ACC112 (cell line): ENCODE measurements around the gene RAET1L.
A peak's percentile ranks its signal among the peaks of the same experiment; 100 is the strongest.
"Not testable (repeated sequence)": the region's sequence is repeated elsewhere in the genome, so short reads cannot be mapped to it uniquely, and the experiment has no call there.

Source experiments
- H2AFZ ChIP-seq: fragments of 200-600 bp; sonication (generic); one replicate; pipeline ENCODE4 v1.6.0; 2017; ENCODE audit warnings: antibody characterized with exemption, low read length; ENCODE audit not compliant: unreplicated experiment
- H3K27ac ChIP-seq: fragments of 200-600 bp; sonication (generic); 2 replicates; pipeline ENCODE4 v1.5.1; 2014; ENCODE audit warnings: low read depth, mild to moderate bottlenecking, antibody characterized with exemption, low read length, moderate library complexity
- H3K27me3 ChIP-seq: fragments of 200-600 bp; sonication (generic); 2 replicates; pipeline ENCODE4 v1.6.1; 2014; ENCODE audit warnings: mild to moderate bottlenecking, antibody characterized with exemption, low read length, moderate library complexity, mixed read lengths; ENCODE audit not compliant: insufficient read depth
- H3K36me3 ChIP-seq: fragments of 200-600 bp; sonication (generic); 2 replicates; pipeline ENCODE4 v1.6.1; 2016; ENCODE audit warnings: mild to moderate bottlenecking, antibody characterized with exemption, low read length, moderate library complexity, mixed read lengths; ENCODE audit not compliant: insufficient read depth
- H3K4me1 ChIP-seq: fragments of 200-600 bp; sonication (generic); one replicate; pipeline ENCODE4 v1.6.1; 2016; ENCODE audit warnings: low read length, mixed read lengths; ENCODE audit not compliant: insufficient read depth, unreplicated experiment, control insufficient read depth
- H3K4me3 ChIP-seq: fragments of 200-600 bp; sonication (generic); 2 replicates; pipeline ENCODE4 v1.5.1; 2014; ENCODE audit warnings: mild to moderate bottlenecking, low read depth, low read length
- H3K79me2 ChIP-seq: fragments of 200-600 bp; sonication (generic); one replicate; pipeline ENCODE4 v1.6.0; 2016; ENCODE audit warnings: low read length; ENCODE audit not compliant: control insufficient read depth, unreplicated experiment, insufficient read depth

Gene RAET1L

DNA sequence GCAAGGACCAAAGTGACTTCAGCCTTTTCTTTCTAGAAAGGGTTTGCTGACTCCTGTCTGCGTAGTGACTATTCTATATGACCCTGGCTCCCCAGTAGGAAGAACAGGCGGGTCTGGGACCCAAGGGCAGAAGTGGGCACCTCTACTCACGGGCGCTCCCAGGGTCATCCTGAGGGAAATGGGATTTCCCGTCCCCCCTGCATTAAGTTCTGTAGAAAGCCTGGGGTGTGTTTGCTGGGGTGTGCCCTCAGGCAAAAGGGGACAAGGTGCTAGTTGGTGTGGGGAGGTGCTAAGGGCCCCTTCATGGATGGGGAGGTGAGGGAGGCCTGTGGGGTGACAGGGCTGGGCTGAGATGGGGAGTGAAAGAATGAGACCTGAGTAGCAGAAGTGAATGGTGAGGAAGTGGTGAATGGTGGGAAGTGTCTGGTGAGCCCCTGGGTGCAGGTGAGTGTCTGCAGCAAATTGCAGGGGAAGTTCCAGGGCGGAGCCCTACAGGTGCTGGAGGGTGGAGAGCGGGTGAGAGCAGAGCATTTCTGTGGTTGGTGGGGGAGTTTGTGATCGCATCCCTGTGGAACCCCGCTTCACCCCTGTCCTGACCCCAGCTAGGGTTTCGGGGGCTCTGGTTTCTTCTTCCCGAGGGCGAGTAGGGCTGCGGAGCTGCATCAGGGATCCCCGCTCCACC is 21.1 kb downstream of the RAET1L start:
- Histone ChIP-seq H3K4me1 (peaks cover 5% of the 10 kb centered on the region), H3K36me3 (no peaks in the 10 kb centered on the region), H3K4me3 (peak overlapping the region; percentile 82), H3K27ac (no peak overlapping the region), H3K27me3 (no peaks in the 10 kb centered on the region; the same call in none of the 2 replicates), H2AFZ (no peak overlapping the region), H3K79me2 (no peaks in the 10 kb centered on the region)

DNA sequence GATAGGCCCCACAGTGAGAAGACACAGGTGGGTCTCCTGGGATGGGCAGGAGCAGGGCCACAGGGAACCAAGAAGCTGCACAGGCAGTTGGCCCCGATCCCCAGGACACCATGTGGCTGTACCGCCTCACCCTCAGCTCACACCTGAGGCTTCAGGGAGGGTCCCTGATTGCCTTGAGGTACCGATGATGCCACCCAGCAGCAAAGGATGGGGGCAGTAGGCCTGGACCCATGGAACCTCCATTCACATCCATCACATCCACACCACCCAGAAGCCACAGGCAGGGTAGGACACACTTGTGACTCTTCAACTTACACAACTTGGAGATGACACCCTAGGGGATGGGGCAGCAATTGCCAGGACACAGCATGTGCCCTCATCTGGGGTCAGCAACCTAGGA is 21.7 kb downstream of the RAET1L start:
- not testable (repeated sequence) for H3K4me1 ChIP-seq, H2AFZ ChIP-seq, H3K79me2 ChIP-seq, H3K27ac ChIP-seq, H3K4me3 ChIP-seq, H3K36me3 ChIP-seq, H3K27me3 ChIP-seq

DNA sequence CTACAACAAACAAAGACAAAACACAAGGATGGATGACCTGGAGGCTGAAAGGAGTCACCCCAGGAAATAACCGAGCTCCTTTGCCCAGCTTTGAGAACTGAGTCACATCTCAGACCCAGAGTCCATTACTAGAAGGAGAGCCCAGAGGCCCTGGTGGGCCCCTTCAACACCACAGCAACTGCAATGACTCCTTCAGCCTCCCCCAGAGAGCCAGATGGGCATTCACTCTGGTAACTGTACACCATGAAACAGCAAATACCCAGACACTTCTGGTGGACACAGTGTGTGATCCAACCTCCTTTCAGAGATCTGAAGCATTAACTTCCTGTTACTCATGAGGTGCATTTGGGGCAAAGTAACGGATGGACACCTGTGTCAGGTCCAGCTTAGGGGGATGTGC is 22.6 kb downstream of the RAET1L start:
- Histone ChIP-seq H3K79me2 (no peaks in the 10 kb centered on the region), H3K4me3 (no peak overlapping the region), H3K4me1 (peaks cover 5% of the 10 kb centered on the region), H3K36me3 (no peaks in the 10 kb centered on the region), H3K27ac (no peak overlapping the region), H3K27me3 (peaks cover 1% of the 10 kb centered on the region), H2AFZ (no peak overlapping the region)

DNA sequence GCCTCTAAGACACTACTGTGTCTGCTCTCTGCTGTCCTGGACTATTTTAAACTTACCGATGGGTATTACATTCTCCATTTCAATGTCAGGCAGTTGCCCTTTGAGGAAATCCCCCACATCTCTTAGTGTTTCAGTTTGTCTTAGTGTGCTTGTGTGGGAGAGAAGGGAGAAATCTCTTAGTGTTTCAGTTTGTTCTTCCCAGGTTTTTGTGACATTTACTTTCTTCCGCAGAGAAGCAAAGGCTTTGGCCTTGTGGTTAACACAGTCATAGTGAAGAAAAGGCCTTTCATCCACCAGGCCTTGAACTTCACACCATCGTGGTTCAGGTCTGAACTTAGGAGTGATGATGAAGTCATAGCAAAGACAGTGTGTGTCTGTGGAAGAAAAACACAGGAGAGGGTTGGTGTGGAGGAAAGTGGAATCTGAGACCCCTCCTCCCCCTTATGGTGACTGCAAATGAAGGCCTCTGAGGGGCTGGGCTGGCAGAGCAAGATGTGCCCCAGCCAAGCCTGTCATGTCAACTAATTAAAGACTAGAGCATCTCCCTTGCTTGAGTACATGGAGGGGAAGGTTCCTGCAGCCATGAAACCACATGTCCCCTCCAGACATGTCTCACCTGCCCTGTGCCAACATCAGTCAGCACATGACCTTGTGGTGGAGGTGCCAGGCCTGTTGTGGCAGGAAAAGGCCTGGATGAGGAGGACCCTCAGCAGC is 23.9 kb downstream of the RAET1L start:
- Histone ChIP-seq H3K36me3 (no peaks in the 10 kb centered on the region), H3K27ac (no peak overlapping the region), H2AFZ (no peak overlapping the region), H3K4me1 (peaks cover 5% of the 10 kb centered on the region), H3K79me2 (no peaks in the 10 kb centered on the region), H3K27me3 (peaks cover 14% of the 10 kb centered on the region), H3K4me3 (no peak overlapping the region)

DNA sequence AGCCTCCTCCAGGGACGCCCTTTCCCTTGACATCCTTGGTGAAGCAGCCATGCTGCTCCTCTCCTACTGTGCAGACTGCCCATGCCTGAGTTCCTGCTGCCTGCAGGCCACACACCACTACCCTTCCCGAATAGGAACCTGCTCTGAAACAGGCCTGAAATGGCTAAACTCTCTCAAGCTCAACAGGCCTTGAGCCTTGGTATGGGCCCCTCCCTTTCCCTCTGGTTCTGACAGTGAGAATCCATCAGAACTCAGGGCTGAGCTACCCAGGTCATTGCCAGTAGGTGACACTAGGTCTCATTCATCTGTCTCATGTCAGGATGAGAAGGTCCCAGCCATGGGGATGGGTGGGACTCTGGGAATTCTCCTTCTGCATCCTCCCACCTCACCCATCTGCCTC is 25.7 kb downstream of the RAET1L start:
- peaks cover 32% of the 10 kb centered on the region for H3K27me3 ChIP-seq
- no peaks in the 10 kb centered on the region for H3K4me1 ChIP-seq
- no peaks in the 10 kb centered on the region for H3K79me2 ChIP-seq
- H2AFZ ChIP-seq: no peak overlapping the region
- H3K4me3 ChIP-seq: no peak overlapping the region
- H3K36me3 ChIP-seq: no peaks in the 10 kb centered on the region
- no peak overlapping the region for H3K27ac ChIP-seq

DNA sequence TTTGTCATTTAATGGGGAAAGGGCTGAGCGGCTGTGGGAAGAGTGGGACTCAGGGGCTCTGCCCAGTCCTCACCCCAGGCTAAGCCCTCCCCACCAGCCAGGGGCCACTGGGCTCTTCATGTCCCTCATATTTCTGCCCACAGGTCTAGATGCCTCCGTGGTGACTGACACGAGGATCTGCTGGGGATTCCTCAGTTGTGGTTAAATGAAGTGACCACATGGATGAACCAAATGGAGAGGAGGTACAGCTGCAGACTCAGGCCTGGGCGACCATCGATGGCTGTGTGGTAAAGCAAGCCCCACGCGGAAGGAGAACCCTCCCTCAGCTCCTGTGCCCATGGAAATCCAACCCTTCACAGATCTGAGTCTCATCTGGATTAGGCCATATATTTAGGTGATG is 29.4 kb downstream of the RAET1L start:
- no peak overlapping the region for H3K4me3 ChIP-seq
- H3K4me1 ChIP-seq: no peaks in the 10 kb centered on the region
- H3K27ac ChIP-seq: no peak overlapping the region
- H3K27me3 ChIP-seq: peaks cover 67% of the 10 kb centered on the region
- no peak overlapping the region for H2AFZ ChIP-seq
- H3K36me3 ChIP-seq: no peaks in the 10 kb centered on the region
- H3K79me2 ChIP-seq: no peaks in the 10 kb centered on the region

DNA sequence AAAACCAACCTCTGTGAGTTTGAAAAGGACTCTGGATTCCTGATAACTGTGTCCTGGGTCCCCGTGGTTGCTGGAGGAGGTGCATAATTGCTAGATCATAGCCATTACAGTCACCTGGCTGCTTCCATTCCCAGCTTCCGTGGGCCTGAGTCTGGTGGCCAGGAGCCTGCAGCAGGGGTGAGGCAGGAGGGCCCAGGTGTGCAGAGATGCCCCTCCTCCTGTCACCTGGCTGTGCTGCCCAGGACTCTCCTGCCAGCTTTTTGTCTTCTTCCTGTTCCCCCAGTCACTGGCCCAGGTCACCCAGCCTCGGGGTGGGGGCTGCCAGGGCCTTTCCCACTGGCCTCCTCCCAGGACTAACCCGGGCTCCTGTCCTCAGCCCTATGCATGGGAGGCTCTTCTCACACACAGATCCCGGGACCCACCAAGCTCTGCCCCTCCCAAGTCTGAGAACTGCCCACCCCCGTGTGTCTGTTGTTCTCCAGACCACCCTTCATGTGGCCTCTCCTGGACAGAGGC is 30.0 kb downstream of the RAET1L start:
- Histone ChIP-seq H3K4me1 (peaks cover 4% of the 10 kb centered on the region), H3K27me3 (peaks cover 74% of the 10 kb centered on the region), H3K79me2 (no peaks in the 10 kb centered on the region), H3K36me3 (no peaks in the 10 kb centered on the region), H2AFZ (no peak overlapping the region), H3K4me3 (no peak overlapping the region), H3K27ac (no peak overlapping the region)

DNA sequence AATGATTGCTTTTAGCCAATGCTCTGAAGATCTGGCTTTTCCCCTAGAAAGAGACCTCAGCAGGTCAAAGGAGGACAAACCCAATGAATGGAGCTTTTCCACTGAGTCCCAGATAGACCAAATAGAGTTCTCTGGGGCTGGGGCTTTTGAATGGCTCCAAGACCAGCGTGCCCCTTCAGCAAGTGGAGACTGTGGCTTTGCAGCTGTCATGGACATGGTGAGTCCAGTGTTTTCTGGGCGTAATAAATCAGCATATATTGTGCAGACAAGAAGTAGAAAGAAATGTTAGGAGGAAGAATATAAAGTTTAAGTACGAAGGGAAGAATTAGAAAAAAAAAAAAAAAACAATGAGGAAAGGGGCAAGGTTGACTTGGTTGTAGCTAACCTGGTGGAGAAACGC is 33.5 kb downstream of the RAET1L start:
- Histone ChIP-seq H3K4me3 (no peak overlapping the region), H3K79me2 (no peaks in the 10 kb centered on the region), H3K27ac (no peak overlapping the region), H3K27me3 (peaks cover 99% of the 10 kb centered on the region), H2AFZ (no peak overlapping the region), H3K4me1 (peaks cover 4% of the 10 kb centered on the region), H3K36me3 (no peaks in the 10 kb centered on the region)

DNA sequence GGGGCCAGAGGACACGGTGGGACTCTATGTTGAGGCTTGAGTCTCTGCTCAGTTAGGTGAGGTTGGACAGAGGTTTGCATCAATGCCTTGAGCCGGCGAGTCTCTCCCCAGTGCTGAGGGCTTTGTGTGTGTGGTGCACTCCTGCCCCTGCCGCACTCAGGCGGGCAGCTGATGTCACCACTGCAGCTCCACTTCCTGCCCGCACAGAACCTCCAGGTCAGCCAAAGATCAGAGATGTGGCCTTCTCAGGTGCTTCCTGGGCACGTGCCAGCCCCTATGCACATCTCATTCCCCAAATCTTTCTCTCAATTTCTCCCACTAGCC is 33.9 kb downstream of the RAET1L start:
- H3K4me3 ChIP-seq, H3K79me2 ChIP-seq, H3K4me1 ChIP-seq, H3K36me3 ChIP-seq, H3K27ac ChIP-seq, H2AFZ ChIP-seq: not testable (repeated sequence)
- peaks cover 99% of the 10 kb centered on the region for H3K27me3 ChIP-seq

DNA sequence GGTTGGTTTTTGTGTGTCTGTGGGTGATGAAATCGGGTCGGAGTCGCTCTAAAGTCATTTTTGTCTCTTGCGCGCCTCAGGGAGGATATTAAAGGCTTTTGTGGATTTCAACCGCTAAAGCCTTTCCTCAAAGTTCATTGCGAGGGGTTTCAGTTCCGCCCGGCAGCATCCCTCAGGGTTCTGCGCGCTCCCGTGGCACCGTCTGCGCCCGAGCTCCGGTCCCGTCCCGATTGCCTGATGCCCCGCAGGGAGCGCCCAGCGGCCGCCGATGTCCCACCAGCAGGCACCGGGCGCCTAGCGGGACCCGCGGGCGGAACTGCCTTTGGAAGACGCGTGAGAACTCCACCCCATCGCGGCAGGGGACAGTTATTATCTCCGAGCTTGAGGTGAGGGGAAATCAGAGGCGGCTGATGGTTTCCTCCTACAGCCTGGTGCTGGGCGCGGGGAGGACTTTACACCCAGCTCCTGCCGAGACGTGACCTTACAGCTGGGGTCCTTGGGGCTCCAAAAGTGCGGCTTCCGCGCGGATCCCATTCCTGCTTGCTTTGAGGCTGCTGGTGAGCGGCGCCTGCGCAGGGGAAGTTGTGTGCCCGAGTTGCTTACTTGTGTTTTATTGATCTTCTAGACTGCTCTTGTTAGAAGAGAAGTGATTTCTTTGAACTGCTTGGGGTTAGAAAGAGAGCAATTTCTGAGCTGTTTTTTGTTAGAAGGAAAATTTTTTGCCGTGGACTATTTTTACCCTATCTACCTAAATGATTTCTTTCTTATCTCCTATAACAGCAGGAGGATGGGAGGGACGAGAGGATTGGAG is 34.5 kb downstream of the RAET1L start:
- H2AFZ ChIP-seq: peak overlapping the region; percentile 8

More for the DNA sequence above, 34.5 kb downstream of the RAET1L start:
- no peak overlapping the region for H3K27ac ChIP-seq
- H3K27me3 ChIP-seq: peaks cover 99% of the 10 kb centered on the region
- no peaks in the 10 kb centered on the region for H3K79me2 ChIP-seq
- peak overlapping the region; percentile 61 for H3K4me3 ChIP-seq
- peaks cover 4% of the 10 kb centered on the region for H3K4me1 ChIP-seq
- H3K36me3 ChIP-seq: no peaks in the 10 kb centered on the region
